IPS DF 4.7 (cell line): ENCODE results near the gene TPPP2.
A peak's percentile ranks its signal among the peaks of the same experiment; 100 is the strongest.
"Not testable (repeated sequence)": the region's sequence is repeated elsewhere in the genome, so short reads cannot be mapped to it uniquely, and the experiment has no call there.

Source experiments
- DNase-seq: peaks from one replicate; pipeline ENCODE4 v3.0.0-alpha.2; 2013; ENCODE audit warnings: low spot score; ENCODE audit errors: extremely low read depth

Gene TPPP2

DNA sequence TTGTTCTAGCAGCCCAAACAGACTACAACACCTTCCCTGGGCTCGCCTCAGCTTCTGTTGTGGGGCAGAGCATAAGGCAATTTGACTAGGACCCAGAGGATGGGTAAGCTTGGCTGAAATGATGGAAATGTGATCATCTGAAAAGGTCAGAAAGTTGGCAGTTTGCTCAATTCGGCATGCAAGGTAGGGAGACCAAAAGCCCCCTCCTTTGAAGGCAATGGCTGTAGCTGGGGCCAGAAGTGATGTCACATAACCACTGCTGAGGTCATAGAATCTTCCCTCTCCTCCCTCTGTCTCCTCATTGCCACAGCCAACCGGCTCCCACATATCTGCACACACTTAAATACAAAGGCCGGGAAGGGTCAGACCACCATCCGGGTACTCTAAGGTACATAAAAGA, at the start of gene TPPP2:
TSS of gene TPPP2 (plus strand) at position 301 of the 400 bp plus-strand sequence. CDS start 365 bp downstream, outside the sequence.
- no peak for DNase-seq

DNA sequence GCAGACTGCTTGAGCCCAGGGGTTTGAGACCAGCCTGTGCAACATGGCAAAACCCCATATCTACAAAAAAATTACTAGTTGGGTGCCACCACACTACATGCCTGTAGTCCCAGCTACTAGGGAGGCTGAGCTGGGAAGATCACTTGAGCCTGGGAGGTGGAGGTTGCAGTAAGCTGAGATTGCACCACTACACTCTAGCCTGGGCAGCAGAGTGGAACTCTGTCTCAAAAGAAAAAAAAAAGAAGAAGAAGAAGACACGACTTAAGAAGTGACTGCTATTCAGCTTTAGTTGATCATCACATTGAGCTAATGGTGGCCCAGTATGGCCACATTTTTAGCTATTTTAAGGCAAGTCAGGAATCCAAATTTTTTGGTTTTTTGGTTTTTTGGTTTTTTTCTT, 49.1 kb upstream of the TPPP2 start:
- no peak for DNase-seq

DNA sequence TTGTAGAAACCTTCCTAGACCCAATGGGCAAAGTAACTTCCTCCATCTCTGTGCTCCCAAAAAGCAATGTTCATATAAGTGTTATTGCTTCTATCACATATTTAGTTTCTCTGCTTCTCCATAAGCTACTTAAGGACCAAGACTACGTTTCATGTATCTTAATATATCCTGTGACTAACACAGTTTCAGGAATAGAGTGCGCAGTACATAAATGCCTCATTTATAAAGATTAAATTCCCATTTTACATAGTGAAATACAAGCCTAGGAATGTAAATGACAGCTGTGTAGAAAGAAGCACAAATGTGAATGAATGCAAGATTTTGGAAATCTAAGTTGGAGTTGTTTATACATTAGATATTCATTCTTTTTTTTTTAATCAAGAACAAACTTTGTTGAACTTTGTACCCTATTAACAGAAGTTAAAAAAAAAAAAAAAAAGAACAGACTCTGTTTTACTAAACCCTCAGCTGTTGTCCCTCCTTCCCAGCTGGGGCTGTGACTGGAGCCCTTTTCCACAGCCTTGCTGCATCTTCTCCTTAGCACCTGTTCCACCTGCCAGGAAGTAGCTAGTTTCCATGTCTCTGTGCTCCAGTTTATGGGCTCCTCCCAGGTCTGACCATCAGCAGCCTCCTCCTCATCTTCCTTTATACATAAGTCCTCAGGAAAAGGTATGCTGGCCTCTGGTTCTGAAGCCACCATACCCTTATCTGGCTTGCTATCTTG, 47.2 kb upstream of the TPPP2 start:
- no peak for DNase-seq

DNA sequence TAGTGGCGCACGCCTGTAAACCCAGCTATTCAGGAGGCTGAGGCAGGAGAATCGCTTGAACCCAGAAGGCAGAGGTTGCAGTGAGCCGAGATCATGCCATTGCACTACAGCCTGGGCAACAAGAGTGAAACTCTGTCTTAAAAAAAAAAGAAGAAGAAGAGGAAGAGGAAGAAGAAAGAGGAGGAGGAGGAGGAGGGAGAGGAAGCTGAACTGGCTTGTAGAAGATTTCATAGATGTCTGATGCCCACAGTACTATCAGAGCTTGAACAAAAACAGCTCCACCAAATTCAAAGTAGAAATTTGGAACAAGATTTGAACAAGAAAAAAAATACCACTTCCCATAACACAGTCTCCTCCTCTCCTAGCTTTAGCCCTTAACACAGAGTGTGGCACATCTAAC, 44.4 kb upstream of the TPPP2 start:
- not testable (repeated sequence) for DNase-seq

DNA sequence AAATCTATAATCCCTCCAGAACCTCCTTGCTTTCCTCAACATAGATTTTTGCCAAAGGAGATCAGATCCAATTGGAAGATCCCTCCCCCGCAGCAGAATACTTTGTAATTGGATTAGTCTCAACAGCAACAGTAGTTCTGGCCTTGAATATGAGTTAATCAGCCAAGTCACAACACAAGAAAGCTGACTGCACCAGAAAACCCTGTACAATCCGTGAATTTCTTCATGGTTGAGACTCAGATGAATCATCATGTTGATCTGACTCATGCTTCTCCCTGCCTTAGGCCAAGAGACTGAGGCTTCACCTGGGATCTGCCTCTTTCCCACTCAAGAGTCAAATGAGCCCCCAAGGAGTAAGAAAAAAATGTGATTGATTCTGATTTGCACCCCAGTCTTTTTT, 43.2 kb upstream of the TPPP2 start:
- no peak for DNase-seq

DNA sequence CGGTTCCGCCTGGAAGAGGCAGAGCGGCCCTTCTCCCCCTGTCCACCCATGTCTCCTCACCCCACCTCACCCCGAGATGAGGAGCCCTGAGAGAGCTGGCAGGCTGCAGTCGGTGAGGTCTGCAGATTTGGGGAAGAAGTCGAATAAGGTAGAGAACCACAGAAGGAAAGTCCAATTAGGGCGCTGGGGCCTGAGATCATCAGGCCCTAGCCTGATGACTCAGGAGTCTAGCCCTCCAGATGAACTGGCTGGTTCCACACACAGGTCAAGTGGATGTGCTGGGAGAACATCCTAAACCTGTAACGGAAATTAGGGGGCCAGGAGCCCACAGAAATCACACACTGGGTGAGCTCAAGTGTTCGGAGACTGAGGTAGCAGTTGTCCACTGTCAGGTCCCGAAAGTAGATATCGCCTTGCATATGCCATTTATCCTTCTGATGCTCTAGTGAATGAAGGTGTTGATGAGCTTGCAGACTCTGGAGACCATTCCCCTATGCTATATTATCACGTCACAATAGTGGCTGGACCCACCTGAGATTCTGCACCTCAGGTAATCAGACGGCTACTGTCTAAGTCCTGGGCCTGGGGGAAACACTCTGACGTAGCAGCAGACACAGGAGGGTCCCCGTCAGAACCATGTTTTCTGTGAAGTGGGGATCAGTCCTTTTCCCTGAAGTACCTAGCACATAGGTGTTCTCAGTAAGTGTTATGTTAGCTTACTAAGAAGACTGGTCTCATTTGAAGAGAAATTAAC, 41.1 kb upstream of the TPPP2 start:
- no peak for DNase-seq

DNA sequence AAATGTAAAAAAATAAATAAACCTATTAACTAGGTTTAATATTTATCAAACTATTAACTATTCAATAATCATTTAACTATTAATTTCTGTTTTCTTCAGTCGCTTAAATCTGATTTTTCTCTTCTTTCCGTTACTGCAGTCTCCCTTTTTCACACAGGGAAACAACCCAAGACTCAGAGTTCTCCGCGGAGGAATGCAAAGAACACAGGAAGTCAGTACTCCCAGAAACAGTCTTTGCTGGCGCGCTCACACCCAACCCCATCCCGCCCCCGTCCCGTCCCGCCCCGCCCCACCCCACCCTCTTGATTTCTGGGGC, 40.6 kb upstream of the TPPP2 start:
- DNase-seq: no peak

DNA sequence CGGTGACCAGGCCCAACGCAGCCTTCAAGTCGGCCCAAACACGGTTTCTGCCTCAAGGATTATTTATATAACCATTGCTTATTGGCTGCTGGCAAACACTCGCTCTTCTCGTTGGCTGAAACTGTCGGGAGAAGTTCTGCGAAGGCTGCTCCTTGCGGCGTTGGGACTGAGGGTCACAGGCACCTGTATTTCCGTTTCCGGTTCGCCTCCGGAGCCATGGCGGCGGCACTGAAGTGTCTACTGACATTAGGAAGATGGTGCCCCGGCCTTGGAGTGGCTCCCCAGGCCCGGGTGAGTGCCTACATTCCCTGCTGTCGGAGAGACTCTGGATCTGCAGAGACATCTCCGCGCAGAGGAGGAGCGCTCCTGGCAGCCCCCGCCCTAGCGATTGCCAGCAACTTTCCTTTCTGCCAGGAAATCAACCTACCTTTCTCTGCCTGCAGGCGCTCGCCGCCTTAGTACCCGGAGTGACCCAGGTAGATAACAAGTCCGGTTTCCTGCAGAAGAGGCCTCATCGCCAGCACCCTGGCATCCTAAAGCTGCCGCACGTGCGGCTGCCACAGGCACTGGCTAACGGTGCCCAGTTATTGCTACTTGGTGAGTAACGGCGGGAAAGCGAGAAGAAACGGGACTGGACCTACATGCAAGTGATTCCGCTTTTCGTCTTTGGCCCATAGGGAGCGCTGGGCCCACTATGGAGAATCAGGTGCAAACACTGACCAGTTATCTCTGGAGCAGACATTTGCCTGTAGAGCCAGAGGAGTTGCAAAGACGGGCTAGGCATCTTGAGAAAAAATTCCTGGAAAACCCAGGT, 40.0 kb upstream of the TPPP2 start, which contains the start of gene METTL17:
TSS of gene METTL17 (plus strand) at position 194 of the 814 bp plus-strand sequence. CDS start at position 217, 23 bp downstream.
- DNase-seq: peak; percentile 83

DNA sequence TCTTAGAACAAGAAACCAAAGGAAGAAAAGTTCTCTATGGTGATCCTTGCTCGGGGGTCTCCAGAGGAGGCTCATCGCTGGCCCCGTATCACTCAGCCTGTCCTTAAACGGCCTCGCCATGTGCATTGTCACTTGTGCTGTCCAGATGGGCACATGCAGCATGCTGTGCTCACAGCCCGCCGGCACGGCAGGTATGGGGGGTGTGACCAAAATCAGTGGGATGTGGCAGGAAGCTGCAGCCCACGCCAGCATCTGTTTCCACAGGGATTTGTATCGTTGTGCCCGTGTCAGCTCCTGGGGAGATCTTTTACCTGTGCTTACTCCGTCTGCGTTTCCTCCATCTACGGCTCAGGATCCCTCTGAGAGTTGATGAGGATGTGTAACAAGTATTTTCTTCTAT, 33.5 kb upstream of the TPPP2 start:
- DNase-seq: no peak

DNA sequence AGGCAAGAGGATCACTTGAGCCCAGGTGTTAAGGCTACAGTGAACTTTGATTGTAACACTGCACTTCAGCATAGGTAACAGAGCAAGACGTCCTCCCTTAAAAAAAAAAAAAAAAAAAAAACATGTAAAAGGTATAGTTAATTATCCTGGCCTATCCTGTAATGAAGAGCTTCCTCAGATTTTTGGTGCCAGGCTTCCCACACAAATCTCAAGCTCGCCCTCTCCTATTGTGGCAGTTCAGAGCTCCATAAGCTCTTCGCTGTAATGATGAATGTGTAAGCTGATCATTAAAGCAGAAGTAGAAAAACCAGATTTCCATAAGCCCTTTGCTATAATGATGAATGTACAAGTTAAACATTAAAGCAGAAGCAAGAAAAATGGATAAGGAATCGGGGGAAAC, 32.9 kb upstream of the TPPP2 start:
- DNase-seq: no peak

DNA sequence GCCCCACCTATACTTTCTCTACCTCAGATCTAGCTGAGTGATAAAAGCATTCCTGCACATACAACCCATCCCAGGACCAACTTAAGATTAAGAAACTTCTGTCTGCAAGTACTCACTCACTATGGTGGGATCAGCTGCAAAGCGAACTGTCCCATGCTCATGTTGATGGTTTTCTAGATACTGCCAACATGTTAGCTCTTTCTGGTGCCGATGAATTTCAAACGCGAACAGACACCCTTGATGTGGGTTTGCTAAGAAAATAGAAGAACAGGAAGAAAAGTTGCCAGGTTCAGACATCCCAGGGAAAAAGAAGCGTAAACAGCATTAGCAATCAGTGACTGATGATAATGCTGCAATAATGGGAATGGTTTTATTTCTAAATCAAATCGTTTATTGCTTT, 32.5 kb upstream of the TPPP2 start:
- no peak for DNase-seq

DNA sequence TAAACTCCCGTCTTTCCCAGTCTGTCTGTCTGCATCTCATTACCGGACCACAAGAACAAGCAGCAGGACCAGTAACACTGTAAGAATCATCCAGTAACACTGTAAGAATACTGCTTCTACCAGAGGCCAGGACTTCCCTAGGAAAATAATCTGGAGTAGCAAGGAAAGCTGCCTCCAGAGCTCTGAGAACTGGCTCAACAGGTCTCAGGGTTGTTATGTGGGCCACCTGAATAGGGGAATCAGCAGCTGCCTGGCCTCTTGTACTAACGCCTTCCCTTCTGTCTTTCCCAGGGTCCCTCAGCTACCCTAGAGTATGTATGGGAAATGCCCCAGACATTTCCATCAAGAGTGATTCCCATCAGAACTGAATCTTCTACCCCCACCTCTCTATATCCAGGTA, 31.9 kb upstream of the TPPP2 start:
- no peak for DNase-seq

DNA sequence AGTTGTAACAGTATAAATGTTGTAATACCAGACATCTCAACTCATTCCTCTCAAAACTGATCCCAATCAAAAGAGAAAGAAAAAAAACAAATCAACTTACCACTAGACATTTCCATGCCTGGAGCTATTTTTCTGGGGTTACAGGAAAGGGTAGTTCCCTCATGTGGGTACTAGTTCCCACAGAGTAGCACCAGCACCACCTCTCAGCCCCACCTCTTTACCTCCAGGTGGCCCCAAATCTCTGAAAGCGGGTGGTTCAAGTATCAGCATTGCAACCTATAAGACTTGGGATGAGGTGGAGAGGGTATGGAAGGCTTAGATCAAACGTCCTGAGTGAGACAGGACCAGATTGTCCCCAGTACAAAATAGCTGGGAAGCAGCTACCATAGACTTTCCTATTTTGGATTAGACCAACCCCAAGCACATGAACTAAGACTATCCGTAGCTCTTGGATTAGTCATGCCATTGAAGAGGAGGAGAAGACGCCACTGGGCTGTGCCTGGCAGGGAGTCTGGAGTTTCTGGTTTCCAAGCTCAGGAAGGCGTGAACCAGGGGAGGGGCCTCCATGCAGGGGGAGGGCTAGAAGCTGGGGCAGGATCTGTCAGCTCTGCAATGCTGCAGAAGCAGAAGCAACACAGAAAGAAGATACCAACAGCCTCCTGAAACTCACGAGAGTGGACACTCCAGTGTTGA, 31.2 kb upstream of the TPPP2 start, which contains the start of gene SLC39A2:
TSS of gene SLC39A2 (plus strand) at position 620 of the 693 bp plus-strand sequence. CDS start 154 bp downstream, outside the sequence.
- peak; percentile 25 for DNase-seq

DNA sequence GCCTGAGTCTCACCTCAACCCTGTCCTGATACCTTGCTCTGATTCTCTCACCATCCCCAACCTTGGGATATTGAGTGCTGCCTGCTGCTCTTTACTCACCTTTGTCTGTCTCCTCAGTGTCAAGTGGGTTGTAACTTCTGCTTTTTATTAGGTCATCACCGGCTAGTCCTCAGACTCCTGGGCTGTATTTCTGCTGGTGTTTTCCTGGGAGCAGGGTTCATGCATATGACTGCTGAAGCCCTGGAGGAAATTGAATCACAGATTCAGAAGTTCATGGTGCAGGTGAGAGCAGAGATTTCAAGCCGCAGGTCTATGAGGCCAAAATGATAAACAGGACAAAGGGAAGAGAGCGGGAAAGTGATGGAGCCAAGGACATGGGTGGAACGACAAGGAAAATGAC, 30.4 kb upstream of the TPPP2 start:
- no peak for DNase-seq

DNA sequence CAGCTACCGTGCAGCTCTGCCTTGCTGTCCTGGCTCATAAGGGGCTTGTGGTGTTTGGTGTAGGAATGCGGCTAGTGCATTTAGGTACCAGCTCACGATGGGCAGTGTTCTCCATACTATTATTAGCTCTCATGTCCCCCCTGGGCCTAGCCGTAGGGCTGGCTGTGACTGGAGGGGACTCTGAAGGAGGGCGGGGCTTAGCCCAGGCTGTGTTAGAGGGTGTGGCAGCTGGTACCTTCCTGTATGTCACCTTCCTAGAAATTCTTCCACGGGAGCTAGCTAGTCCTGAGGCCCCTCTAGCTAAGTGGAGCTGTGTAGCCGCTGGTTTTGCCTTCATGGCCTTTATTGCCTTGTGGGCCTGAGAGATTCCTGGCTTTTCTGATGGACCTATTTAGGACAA, 28.8 kb upstream of the TPPP2 start:
- DNase-seq: no peak

DNA sequence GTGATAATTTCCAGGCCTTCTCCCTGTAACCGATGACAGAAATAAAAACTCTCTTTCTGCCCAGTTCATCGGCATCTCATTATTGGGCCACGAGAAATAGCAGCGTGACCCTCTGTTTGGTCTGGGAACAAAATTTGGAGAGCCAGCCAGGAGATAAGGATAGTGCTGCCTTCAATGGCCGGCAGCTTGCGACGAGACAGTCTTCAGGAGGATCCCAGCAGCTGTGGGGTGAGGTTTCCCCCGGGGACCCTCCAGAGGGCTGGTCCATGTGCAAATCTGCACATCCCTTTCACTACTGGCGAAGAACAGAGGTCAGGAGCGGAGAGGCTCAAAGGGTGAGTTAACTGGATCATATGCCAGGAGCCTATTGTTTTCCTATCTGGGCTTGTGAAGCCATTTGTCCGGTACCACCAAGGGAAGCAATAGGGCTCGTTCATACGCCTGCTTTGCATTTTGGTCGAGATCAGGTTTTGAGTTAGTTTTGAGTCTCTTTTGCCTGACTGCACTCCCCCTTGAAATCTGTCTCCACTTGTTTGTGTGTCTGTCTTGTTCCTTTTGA, 26.1 kb upstream of the TPPP2 start:
- DNase-seq: no peak

DNA sequence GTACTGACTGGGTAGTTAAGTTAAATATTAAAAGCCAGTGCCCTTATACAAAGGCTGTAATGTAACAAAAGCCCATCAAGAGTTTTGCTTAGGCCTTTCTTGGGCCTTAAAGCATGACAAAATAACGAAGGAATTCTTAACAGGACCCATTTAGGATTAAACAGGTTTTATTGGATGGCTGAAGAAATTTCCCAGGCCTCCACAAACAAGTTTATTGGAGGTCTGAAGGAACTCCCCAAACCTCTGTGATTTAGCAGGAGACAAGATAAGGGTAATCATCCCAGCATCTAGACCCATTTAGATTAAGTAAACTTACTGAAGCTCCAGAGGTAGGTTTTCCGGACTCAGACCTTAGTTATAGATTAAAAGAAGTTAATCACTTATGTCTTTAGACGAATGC, 20.3 kb upstream of the TPPP2 start:
- not testable (repeated sequence) for DNase-seq

DNA sequence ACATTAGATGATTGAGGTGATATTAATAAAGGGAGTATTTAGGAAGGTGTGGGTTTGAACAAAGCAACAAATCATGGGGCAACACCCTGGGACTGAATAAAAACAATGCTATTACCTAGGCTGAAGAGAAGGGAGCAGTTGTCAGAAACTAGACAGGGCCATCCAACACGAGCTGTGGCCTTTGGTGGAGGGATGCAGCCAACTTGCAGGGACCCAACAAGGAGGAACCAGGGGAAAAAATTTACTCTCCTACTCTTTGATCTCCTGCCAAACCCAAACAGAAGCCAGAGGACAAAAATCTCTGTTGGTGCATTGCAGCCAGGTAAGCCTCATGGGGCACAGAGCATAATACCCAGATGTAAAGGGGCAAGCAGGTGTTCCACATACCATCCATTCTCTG, 18.9 kb upstream of the TPPP2 start:
- DNase-seq: no peak

DNA sequence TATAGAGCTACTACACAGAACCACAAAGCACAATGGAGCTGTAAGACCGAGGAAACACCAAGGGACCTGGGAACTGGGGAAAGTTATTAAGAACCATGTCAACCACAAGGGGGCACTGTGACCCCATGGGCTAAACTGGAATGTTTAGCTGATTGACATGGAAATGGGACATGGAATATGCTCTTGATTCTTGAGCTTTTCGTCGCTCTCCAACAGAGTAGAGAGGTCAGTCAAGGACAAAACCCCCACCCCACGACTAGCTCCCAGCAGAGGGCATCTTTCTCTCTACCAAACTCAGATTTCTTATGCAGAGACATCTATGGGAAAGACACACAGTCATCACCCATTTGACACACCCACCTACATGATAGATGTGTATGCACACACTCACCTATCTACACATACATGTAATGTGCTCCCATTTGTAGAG, 15.2 kb upstream of the TPPP2 start:
- DNase-seq: peak; percentile 83

DNA sequence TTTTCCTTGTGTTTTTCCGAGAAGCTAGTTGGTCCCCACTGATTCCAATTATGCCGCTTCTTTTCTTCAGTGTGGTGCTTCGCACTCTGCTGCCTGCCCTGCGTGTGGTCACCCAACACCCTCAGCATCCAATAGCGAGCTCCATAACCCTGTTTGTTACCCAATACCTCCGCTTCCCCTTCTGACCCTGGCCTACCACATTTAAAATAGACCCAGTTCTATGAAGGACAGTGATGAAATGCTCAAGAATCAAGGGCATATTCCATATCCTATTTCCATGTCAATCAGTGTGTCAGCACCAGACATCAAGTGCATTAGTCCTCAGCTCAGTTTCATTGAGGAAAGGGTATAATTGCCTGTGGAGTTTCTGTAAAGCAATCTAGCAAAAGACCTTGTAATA, 14.7 kb upstream of the TPPP2 start:
- DNase-seq: no peak
